ENCODE data around the gene TMEM145. TPM values are rescaled to one million over a fixed set of nuclear protein-coding genes. Genes with fewer than 3 reads are reported as not detected.
"Not testable (repeated sequence)": the region's sequence is repeated elsewhere in the genome, so short reads cannot be mapped to it uniquely, and the experiment has no call there.

Gene TMEM145
- total RNA-seq, 4 donors from 2014 or later, result 0.69 TPM; not detected in 3

DNA sequence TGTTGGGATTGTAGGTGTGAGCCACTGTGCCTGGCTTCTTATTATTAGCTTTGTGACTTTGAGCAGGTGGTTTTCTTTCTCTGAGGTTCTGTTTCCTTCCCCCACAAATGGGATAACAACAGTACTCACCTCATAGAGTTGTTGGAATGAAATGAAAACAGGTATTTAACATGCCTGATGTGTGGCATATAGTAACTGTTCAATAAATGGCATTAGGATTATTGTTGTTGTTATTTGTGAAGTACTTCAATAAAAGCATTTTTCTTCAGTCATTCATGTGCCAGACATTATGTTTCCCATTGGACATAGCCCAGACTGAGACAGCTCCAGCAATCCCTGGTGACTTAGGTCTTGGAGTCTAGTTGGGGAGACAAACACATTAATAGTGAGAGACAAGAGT, 13.9 kb downstream of the TMEM145 start:
- H3K27ac ChIP-seq, result no peak overlapping the region
- peaks cover 8 to 15% of the 10 kb centered on the region in 2 donors for H3K27me3 ChIP-seq
- peak overlapping the region in 1 of 2 donors; percentile 90 for H3K4me3 ChIP-seq
- no peak for DNase-seq
- intact Hi-C loops (cut with DNase I; ENCODE audit: low total_unique reads), result no loop called here
- no peaks in the 10 kb centered on the region for H3K36me3 ChIP-seq
- TF ChIP-seq, protein P1, sequence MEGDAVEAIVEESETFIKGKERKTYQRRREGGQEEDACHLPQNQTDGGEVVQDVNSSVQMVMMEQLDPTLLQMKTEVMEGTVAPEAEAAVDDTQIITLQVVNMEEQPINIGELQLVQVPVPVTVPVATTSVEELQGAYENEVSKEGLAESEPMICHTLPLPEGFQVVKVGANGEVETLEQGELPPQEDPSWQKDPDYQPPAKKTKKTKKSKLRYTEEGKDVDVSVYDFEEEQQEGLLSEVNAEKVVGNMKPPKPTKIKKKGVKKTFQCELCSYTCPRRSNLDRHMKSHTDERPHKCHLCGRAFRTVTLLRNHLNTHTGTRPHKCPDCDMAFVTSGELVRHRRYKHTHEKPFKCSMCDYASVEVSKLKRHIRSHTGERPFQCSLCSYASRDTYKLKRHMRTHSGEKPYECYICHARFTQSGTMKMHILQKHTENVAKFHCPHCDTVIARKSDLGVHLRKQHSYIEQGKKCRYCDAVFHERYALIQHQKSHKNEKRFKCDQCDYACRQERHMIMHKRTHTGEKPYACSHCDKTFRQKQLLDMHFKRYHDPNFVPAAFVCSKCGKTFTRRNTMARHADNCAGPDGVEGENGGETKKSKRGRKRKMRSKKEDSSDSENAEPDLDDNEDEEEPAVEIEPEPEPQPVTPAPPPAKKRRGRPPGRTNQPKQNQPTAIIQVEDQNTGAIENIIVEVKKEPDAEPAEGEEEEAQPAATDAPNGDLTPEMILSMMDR (IDR thresholded peaks at IDR 0.05), result no peak
- TF ChIP-seq POLR2A (IDR thresholded peaks at IDR 0.05), result no peak
- H3K4me1 ChIP-seq, result peaks cover 0 to 20% of the 10 kb centered on the region in 2 donors
- H3K9me3 ChIP-seq, result no peaks in the 10 kb centered on the region

DNA sequence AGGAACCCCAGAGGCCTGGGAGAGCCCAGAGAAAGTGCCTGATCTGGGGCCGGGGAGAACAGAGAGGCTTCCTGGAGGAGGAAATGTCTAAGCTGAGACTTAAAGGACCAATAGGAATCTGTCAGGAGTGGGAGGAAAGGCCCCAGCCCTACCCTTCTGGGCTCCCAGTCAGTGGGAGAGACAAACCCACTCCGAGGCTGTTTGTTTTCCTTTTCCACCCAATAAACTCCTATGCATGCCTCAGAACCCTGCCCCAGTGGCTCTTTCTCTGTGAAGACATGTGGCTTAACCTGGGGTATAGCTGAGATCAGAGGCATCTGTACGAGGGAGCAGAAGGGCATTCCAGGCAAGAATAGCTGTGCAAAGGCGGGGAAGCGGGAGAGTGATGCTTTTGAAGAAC, 14.3 kb downstream of the TMEM145 start:
- intact Hi-C loops (cut with DNase I; ENCODE audit: low total_unique reads), result no loop called here
- Histone ChIP-seq H3K27me3 (peaks cover 8 to 15% of the 10 kb centered on the region in 2 donors), H3K4me3 (no peak overlapping the region), H3K9me3 (no peaks in the 10 kb centered on the region), H3K36me3 (no peaks in the 10 kb centered on the region), H3K4me1 (peaks cover 0 to 20% of the 10 kb centered on the region in 2 donors), H3K27ac (no peak overlapping the region)
- TF ChIP-seq POLR2A (IDR thresholded peaks at IDR 0.05), result no peak
- TF ChIP-seq, protein P1 (IDR thresholded peaks at IDR 0.05), result no peak
- DNase-seq, result no peak

DNA sequence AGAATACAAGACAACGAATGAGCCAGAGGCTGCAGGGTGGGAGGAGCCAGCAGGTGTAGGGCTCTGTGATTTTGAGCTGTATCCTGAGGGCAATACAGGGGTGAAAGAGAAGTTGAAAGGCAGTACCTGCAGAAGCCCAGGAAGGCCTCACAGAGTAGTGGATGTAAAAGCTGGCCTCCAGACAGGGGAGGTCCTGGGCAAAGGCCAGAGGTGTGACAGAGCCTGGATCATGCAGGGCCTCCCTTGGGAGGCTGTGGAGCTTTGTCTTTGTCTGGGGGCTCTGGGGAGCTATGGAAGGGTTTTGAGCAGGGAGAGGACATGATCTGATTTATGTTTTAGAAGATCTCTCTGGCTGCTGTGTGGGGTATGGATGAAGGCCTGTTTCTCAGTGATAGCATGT, 15.0 kb downstream of the TMEM145 start:
- H3K4me1 ChIP-seq, result peaks cover 0 to 20% of the 10 kb centered on the region in 2 donors
- intact Hi-C loops (cut with DNase I; ENCODE audit: low total_unique reads), result no loop called here
- H3K27ac ChIP-seq, result no peak overlapping the region
- no peak for DNase-seq
- no peaks in the 10 kb centered on the region for H3K36me3 ChIP-seq
- no peak for TF ChIP-seq POLR2A (IDR thresholded peaks at IDR 0.05)
- TF ChIP-seq, protein P1 (IDR thresholded peaks at IDR 0.05), result no peak
- H3K9me3 ChIP-seq, result no peaks in the 10 kb centered on the region
- H3K27me3 ChIP-seq, result peaks cover 8 to 15% of the 10 kb centered on the region in 2 donors
- no peak overlapping the region for H3K4me3 ChIP-seq

DNA sequence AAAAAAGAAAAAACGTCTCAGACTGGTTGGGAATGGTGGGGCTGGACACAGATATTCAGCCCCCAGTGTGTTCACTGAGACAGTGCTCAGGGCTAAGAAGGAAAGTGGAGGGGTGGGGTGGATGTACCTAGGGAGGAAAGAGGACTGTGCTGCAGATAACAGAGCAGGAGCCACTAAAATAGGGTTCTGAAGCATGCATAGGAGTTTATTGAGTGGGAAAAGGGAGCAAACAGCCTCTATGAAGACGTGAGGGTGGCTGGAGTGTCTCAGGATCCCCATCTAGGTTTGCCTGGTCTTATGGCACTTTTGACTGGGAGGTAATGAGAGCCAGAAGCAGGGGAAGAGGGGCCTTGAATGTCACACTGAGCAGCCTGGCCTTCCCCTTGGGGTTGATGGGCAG, 15.7 kb downstream of the TMEM145 start:
- Histone ChIP-seq H3K36me3 (no peaks in the 10 kb centered on the region), H3K4me1 (peaks cover 0 to 17% of the 10 kb centered on the region in 2 donors), H3K9me3 (no peaks in the 10 kb centered on the region), H3K27me3 (peaks cover 8 to 12% of the 10 kb centered on the region in 2 donors), H3K27ac (no peak overlapping the region), H3K4me3 (no peak overlapping the region)
- intact Hi-C loops (cut with DNase I; ENCODE audit: low total_unique reads), result no loop called here
- TF ChIP-seq, protein P1 (IDR thresholded peaks at IDR 0.05), result no peak
- no peak for TF ChIP-seq POLR2A (IDR thresholded peaks at IDR 0.05)
- no peak for DNase-seq

DNA sequence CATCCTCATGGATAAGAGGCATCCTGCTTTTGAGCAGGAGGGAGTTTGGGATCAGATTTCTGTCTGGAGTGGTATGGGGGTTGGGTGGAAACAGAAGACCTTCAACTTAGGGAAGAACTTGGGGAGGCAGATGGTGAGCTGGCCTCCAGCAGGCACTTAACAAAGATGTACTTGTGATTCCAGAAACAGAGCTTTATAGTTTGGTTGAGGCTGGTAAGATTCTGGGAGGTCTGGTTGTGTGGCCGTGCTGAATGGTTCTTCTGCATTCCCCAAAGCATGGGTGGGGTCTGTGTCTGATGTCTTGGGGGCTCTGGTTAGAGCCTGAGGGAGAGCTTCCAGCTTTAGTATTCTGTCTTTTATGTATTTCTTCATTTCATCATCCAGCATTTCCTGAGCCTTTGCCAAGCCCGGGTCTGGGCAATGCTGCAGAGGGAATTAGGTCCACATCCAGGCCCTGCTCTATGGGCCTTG, 17.2 kb downstream of the TMEM145 start:
- H3K27ac ChIP-seq, result no peak overlapping the region
- no peak for DNase-seq
- H3K4me3 ChIP-seq, result no peak overlapping the region
- TF ChIP-seq, protein P1 (IDR thresholded peaks at IDR 0.05), result no peak
- TF ChIP-seq POLR2A (IDR thresholded peaks at IDR 0.05), result no peak
- H3K36me3 ChIP-seq, result no peaks in the 10 kb centered on the region
- no peaks in the 10 kb centered on the region for H3K27me3 ChIP-seq
- H3K9me3 ChIP-seq, result no peaks in the 10 kb centered on the region
- H3K4me1 ChIP-seq, result peaks cover 0 to 8% of the 10 kb centered on the region in 2 donors
- intact Hi-C loops (cut with DNase I; ENCODE audit: low total_unique reads), result no loop called here

DNA sequence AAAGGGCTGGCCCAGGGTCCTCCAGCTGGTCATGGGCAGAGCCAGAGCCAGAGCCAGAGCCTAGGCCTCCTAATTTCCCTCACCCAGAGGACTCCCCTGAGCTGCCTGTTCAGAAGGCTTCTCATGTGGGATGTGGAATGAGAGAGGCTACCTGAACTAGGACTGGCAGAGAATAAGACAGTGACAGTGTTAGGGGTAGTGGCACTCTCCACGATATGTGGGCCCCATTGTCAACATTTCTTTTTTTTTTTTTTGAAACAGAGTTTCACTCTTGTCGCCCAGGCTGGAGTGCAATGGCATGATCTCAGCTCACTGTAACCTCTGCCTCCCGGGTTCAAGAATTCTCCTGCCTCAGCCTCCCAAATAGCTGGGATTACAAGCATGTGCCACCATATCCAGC, 18.2 kb downstream of the TMEM145 start:
- H3K4me1 ChIP-seq; H3K4me3 ChIP-seq; intact Hi-C loops (cut with DNase I; ENCODE audit: low total_unique reads); H3K9me3 ChIP-seq; H3K27ac ChIP-seq; H3K36me3 ChIP-seq; H3K27me3 ChIP-seq; DNase-seq: not testable (repeated sequence)

Measured in uterus (tissue), 4 donors.